Measurements from ENCODE around the gene NRIP2. TPM values are rescaled to one million over a fixed set of nuclear protein-coding genes. Genes with fewer than 3 reads are reported as not detected.
A peak's percentile ranks its signal among the peaks of the same experiment; 100 is the strongest.

NRIP2 gene
- total and polyA plus RNA-seq, 2 experiments from 2014 or later = 0.66 TPM; not detected in 1

DNA sequence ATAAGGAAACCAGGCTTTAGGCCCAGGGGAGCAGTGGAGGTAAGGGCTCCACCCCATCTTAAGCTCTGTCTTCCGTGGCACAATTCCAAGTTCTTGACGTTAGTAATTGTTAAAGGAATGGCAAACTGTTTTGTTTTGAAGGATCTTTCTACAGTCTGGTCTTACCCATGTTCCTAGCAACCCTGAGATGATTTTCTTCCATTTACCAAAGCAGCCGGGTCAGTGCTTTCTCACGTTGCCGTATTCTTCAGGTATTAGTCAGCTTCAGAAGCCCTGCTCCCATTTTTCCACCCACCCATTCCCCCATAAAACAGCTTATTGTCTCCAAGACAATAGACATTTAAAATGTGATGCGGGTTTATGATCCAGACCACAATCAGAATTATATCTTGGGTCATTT, 10.3 kb downstream of the NRIP2 start:
- H3F3A ChIP-seq (replicated peaks; ENCODE audit: low read depth) = peaks cover 5% of the 10 kb centered on the region; the same call in 1 of the 2 replicates
- no peaks in the 10 kb centered on the region; the same call in 2 of the 3 replicates for H3K9me3 Mint-ChIP-seq
- no peak overlapping the region for H2AFZ ChIP-seq
- no peaks in the 10 kb centered on the region for H3K9me2 ChIP-seq (ENCODE audit: insufficient read depth)
- peaks cover 44% of the 10 kb centered on the region for H3K4me1 Mint-ChIP-seq
- H3K4me3 Mint-ChIP-seq = no peak overlapping the region
- H4K20me1 ChIP-seq (replicated peaks; ENCODE audit: insufficient read depth) = peaks cover 4% of the 10 kb centered on the region; the same call in 1 of the 2 replicates
- peaks cover 76% of the 10 kb centered on the region for H3K36me3 Mint-ChIP-seq (ENCODE audit: low read depth)
- peaks cover 5% of the 10 kb centered on the region for H3K27me3 Mint-ChIP-seq (ENCODE audit: insufficient read depth, low read depth, poor library complexity)
- TF ChIP-seq NANOG (IDR thresholded peaks at IDR 0.05; ENCODE audit: borderline replicate concordance) (no peak), EZH2phosphoT487 (IDR thresholded peaks at IDR 0.05; ENCODE audit: unreplicated experiment) (no peak), JUNB (IDR thresholded peaks at IDR 0.05; ENCODE audit: unreplicated experiment) (no peak), ZNF114 (CRISPR knock-in tag; IDR thresholded peaks at IDR 0.05) (no peak), STAT1 (IDR thresholded peaks at IDR 0.05; ENCODE audit: unreplicated experiment) (no peak), CREB1 (CRISPR knock-in tag; IDR thresholded peaks at IDR 0.05; ENCODE audit: low read depth) (no peak)
- TF ChIP-seq, protein P1, sequence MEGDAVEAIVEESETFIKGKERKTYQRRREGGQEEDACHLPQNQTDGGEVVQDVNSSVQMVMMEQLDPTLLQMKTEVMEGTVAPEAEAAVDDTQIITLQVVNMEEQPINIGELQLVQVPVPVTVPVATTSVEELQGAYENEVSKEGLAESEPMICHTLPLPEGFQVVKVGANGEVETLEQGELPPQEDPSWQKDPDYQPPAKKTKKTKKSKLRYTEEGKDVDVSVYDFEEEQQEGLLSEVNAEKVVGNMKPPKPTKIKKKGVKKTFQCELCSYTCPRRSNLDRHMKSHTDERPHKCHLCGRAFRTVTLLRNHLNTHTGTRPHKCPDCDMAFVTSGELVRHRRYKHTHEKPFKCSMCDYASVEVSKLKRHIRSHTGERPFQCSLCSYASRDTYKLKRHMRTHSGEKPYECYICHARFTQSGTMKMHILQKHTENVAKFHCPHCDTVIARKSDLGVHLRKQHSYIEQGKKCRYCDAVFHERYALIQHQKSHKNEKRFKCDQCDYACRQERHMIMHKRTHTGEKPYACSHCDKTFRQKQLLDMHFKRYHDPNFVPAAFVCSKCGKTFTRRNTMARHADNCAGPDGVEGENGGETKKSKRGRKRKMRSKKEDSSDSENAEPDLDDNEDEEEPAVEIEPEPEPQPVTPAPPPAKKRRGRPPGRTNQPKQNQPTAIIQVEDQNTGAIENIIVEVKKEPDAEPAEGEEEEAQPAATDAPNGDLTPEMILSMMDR (conservative IDR thresholded peaks at IDR 0.05; ENCODE audit: low read depth in 2 of 2) = no peak
- TF ChIP-seq, protein P2, sequence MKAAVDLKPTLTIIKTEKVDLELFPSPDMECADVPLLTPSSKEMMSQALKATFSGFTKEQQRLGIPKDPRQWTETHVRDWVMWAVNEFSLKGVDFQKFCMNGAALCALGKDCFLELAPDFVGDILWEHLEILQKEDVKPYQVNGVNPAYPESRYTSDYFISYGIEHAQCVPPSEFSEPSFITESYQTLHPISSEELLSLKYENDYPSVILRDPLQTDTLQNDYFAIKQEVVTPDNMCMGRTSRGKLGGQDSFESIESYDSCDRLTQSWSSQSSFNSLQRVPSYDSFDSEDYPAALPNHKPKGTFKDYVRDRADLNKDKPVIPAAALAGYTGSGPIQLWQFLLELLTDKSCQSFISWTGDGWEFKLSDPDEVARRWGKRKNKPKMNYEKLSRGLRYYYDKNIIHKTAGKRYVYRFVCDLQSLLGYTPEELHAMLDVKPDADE (IDR thresholded peaks at IDR 0.05) = no peak
- TF ChIP-seq, protein P3, sequence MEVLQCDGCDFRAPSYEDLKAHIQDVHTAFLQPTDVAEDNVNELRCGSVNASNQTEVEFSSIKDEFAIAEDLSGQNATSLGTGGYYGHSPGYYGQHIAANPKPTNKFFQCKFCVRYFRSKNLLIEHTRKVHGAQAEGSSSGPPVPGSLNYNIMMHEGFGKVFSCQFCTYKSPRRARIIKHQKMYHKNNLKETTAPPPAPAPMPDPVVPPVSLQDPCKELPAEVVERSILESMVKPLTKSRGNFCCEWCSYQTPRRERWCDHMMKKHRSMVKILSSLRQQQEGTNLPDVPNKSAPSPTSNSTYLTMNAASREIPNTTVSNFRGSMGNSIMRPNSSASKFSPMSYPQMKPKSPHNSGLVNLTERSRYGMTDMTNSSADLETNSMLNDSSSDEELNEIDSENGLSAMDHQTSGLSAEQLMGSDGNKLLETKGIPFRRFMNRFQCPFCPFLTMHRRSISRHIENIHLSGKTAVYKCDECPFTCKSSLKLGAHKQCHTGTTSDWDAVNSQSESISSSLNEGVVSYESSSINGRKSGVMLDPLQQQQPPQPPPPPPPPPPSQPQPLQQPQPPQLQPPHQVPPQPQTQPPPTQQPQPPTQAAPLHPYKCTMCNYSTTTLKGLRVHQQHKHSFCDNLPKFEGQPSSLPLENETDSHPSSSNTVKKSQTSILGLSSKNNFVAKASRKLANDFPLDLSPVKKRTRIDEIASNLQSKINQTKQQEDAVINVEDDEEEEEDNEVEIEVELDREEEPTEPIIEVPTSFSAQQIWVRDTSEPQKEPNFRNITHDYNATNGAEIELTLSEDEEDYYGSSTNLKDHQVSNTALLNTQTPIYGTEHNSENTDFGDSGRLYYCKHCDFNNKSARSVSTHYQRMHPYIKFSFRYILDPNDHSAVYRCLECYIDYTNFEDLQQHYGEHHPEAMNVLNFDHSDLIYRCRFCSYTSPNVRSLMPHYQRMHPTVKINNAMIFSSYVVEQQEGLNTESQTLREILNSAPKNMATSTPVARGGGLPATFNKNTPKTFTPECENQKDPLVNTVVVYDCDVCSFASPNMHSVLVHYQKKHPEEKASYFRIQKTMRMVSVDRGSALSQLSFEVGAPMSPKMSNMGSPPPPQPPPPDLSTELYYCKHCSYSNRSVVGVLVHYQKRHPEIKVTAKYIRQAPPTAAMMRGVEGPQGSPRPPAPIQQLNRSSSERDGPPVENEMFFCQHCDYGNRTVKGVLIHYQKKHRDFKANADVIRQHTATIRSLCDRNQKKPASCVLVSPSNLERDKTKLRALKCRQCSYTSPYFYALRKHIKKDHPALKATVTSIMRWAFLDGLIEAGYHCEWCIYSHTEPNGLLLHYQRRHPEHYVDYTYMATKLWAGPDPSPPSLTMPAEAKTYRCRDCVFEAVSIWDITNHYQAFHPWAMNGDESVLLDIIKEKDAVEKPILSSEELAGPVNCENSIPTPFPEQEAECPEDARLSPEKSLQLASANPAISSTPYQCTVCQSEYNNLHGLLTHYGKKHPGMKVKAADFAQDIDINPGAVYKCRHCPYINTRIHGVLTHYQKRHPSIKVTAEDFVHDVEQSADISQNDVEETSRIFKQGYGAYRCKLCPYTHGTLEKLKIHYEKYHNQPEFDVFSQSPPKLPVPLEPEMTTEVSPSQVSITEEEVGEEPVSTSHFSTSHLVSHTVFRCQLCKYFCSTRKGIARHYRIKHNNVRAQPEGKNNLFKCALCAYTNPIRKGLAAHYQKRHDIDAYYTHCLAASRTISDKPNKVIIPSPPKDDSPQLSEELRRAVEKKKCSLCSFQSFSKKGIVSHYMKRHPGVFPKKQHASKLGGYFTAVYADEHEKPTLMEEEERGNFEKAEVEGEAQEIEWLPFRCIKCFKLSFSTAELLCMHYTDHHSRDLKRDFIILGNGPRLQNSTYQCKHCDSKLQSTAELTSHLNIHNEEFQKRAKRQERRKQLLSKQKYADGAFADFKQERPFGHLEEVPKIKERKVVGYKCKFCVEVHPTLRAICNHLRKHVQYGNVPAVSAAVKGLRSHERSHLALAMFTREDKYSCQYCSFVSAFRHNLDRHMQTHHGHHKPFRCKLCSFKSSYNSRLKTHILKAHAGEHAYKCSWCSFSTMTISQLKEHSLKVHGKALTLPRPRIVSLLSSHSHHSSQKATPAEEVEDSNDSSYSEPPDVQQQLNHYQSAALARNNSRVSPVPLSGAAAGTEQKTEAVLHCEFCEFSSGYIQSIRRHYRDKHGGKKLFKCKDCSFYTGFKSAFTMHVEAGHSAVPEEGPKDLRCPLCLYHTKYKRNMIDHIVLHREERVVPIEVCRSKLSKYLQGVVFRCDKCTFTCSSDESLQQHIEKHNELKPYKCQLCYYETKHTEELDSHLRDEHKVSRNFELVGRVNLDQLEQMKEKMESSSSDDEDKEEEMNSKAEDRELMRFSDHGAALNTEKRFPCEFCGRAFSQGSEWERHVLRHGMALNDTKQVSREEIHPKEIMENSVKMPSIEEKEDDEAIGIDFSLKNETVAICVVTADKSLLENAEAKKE (CRISPR knock-in tag; IDR thresholded peaks at IDR 0.05) = no peak
- no peak for ATAC-seq
- no peaks in the 10 kb centered on the region for H3K27me3 ChIP-seq (ENCODE audit: insufficient read depth)
- H3K27ac Mint-ChIP-seq = no peak overlapping the region
- no peak overlapping the region for H3K4me3 ChIP-seq
- peaks cover 9% of the 10 kb centered on the region for H3K4me1 ChIP-seq (ENCODE audit: insufficient read depth)
- H3K4me2 ChIP-seq = peak overlapping the region; percentile 31; the same call in 1 of the 2 replicates
- H3K79me2 ChIP-seq (replicated peaks; ENCODE audit: insufficient read depth) = no peaks in the 10 kb centered on the region
- H3K36me3 ChIP-seq (ENCODE audit: insufficient read depth) = peaks cover 31% of the 10 kb centered on the region
- no peak for DNase-seq (ENCODE audit: low spot score)
- no peak overlapping the region; the same call in 1 of the 2 replicates for H3K27ac ChIP-seq (ENCODE audit: low read depth)

Data from GM23338 (cell line).